Activated CD4-positive, alpha-beta T cell treated with anti-CD3 and anti-CD28 coated beads, Interleukin-2, amount 10 ng/mL, durations not matched to agents 24 days and 14 days (primary cell): Measurements from ENCODE around the gene GLS. TPM values are rescaled to one million over a fixed set of nuclear protein-coding genes. Genes with fewer than 3 reads are reported as not detected.
A peak's percentile ranks its signal among the peaks of the same experiment; 100 is the strongest.

ENCODE experiments used
- DNase-seq: peaks from one replicate; pipeline ENCODE4 v3.0.0; 2022
- H3K27ac Mint-ChIP-seq: one replicate; pipeline ENCODE4 v1.8.0; 2022; ENCODE audit warnings: mild to moderate bottlenecking, mixed read lengths
- H3K27me3 Mint-ChIP-seq: one replicate; pipeline ENCODE4 v1.8.0; 2022; ENCODE audit warnings: mixed read lengths
- H3K36me3 Mint-ChIP-seq: one replicate; pipeline ENCODE4 v1.8.0; 2022; ENCODE audit warnings: low read depth, mild to moderate bottlenecking, mixed read lengths
- H3K4me1 Mint-ChIP-seq: one replicate; pipeline ENCODE4 v1.8.0; 2021; ENCODE audit warnings: mixed read lengths
- H3K4me3 Mint-ChIP-seq: one replicate; pipeline ENCODE4 v1.8.0; 2022; ENCODE audit warnings: mild to moderate bottlenecking, moderate library complexity, mixed read lengths
- H3K9me3 Mint-ChIP-seq: one replicate; pipeline ENCODE4 v1.8.0; 2021; ENCODE audit warnings: mixed read lengths
- intact Hi-C: fragments of 100-400 bp; cut with micrococcal nuclease; formaldehyde crosslinking; loops from one replicate; pipeline ENCODE4 v1.15.1; 2023
- total RNA-seq: library from RNA; stranded (reverse); gene quantifications from 2 replicates; pipeline ENCODE4 v1.2.3, GENCODE V29; 2022

GLS gene
- total RNA-seq, 1 donor from 2014 or later, result 266 TPM

DNA sequence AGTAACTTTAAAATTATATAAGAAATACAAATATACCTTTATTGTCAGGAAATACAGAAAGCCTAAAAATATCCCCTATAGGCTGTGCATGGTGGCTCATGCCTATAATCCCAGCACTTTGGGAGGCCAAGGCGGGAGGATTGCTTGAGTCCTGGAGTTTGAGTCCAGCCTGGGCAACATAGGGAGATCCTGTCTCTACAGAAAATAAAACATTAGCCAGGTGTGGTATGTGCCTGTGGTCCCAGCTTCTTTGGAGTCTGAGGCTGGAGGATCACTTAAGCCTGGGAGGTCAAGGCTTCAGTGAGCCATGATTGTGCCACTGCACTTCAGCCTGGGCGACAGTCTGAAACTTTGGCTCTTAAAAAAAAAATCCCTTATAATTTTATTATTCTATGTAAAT is 29.1 kb downstream of the GLS start:
- Mint-ChIP-seq H3K36me3 (peaks cover 50% of the 10 kb centered on the region), H3K4me3 (no peak overlapping the region), H3K27me3 (no peaks in the 10 kb centered on the region), H3K9me3 (no peaks in the 10 kb centered on the region), H3K27ac (no peak overlapping the region), H3K4me1 (peaks cover 16% of the 10 kb centered on the region)
- intact Hi-C loops, result loop anchor here (2.0 to 5.0 kb wide), 6 partner anchors 38 to 117 kb away; partner anchors contain the start of gene STAT1
- DNase-seq, result no peak

DNA sequence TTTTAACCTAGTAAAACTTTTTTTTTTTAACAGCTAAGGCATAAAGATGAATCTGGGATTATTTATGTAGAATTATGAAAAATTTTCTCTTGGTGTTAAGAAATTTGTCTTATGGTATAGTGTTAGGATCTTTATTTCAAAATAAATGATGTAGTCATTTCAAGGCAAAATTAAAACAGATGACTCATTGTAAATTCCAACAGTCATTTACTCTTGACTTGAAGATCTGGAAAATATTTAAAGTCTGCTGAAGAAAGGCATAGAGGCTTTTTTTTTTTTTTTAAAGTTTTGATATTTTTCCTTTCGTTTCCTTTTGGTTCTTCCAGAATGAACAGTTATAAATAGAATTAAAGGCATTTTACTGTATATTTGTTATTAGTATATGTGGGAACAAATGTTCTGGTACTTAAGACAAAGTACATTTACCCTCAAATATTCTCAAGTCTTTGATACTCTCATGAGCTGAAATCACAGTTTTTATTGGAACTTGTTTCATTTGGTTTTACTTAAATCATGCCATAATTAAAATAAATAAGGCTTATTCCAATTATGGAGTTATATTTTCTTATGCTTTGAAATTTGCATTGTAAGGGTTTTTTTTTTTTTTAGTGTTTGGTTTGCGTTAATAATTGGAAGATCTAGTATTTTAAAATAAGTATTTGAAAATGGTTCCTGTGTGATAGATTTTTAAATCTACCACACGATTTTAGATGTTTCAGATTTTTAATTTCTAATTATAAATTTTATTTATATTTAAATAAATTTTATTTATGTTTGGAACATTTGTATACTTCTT is 29.9 kb downstream of the GLS start:
- Mint-ChIP-seq H3K27me3 (no peaks in the 10 kb centered on the region), H3K4me1 (peaks cover 18% of the 10 kb centered on the region), H3K27ac (peak overlapping the region; percentile 41), H3K36me3 (peaks cover 50% of the 10 kb centered on the region), H3K4me3 (no peak overlapping the region), H3K9me3 (no peaks in the 10 kb centered on the region)
- intact Hi-C loops, result loop anchor here (2.0 to 5.0 kb wide), 5 partner anchors 37 to 118 kb away; partner anchors contain the start of gene STAT1
- no peak for DNase-seq

GRCh38 chr2:190911813-190912212 is 31.2 kb downstream of the GLS start:
- Mint-ChIP-seq H3K27me3 (no peaks in the 10 kb centered on the region), H3K4me3 (peak overlapping the region; percentile 9), H3K4me1 (peaks cover 25% of the 10 kb centered on the region), H3K9me3 (no peaks in the 10 kb centered on the region), H3K36me3 (peaks cover 53% of the 10 kb centered on the region), H3K27ac (peak overlapping the region; percentile 74)
- DNase-seq, result no peak
- intact Hi-C loops, result loop anchor here (2.0 to 5.0 kb wide), 6 partner anchors 29 to 120 kb away; partner anchors contain the start of gene STAT1

DNA sequence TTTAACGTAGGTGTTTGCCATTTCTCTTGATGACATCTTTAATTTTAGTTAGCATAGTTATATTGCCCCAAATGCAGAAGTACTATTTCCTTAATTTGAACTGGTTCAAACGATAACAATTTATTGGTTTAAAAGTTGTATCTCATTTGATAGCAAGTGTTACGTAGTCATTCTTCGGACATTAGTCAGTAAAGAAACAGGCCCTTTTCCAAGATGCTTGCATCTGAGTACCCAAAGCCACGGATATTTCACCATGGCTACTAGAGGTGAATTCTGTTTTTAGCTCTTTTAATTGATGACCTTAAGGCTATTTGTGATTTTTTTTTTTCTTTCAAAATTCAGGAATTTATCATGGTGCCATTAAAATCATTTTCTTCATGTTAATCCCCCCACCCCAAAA is 32.1 kb downstream of the GLS start:
- Mint-ChIP-seq H3K4me1 (peaks cover 31% of the 10 kb centered on the region), H3K9me3 (peaks cover 5% of the 10 kb centered on the region), H3K4me3 (no peak overlapping the region), H3K27ac (no peak overlapping the region), H3K36me3 (peaks cover 57% of the 10 kb centered on the region), H3K27me3 (no peaks in the 10 kb centered on the region)
- intact Hi-C loops, result loop anchor here (2.0 to 5.0 kb wide), 5 partner anchors 30 to 120 kb away; partner anchors contain the start of gene STAT1
- DNase-seq, result no peak

GRCh38 chr2:190913725-190914124 is 33.1 kb downstream of the GLS start:
- Mint-ChIP-seq H3K9me3 (peaks cover 8% of the 10 kb centered on the region), H3K4me1 (peaks cover 39% of the 10 kb centered on the region), H3K27me3 (no peaks in the 10 kb centered on the region), H3K4me3 (no peak overlapping the region), H3K36me3 (peaks cover 62% of the 10 kb centered on the region), H3K27ac (no peak overlapping the region)
- intact Hi-C loops, result loop anchor here (2.0 to 5.0 kb wide), 5 partner anchors 31 to 121 kb away; partner anchors contain the start of gene STAT1
- no peak for DNase-seq

- Mint-ChIP-seq H3K27me3 (no peaks in the 10 kb centered on the region), H3K36me3 (peaks cover 55% of the 10 kb centered on the region), H3K27ac (peak overlapping the region; percentile 69), H3K9me3 (peaks cover 10% of the 10 kb centered on the region), H3K4me1 (peaks cover 36% of the 10 kb centered on the region), H3K4me3 (no peak overlapping the region)
- peak; percentile 68 for DNase-seq
- intact Hi-C loops, result no loop called here
Observed at GRCh38 chr2:190916829-190917228, 36.2 kb downstream of the GLS start.

DNA sequence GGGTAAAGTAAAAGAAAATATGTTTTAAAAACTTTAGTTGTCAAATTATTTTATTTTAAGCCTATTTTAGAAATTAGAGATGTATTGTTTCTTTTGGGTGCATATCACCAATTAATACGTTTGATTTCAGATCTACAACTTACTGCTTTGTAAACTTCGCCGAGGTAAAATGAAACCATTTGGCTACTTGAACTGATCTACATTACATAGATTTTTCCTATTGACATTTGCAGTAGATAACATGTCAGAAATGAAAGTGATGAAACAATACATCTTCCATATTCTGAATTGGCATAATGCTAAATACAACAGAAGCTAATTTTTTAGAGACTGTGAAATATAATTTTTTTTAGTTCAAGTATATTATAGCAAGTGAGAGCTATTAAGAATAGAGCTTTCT is 39.5 kb downstream of the GLS start:
- Mint-ChIP-seq H3K4me1 (peaks cover 37% of the 10 kb centered on the region), H3K4me3 (no peak overlapping the region), H3K27ac (no peak overlapping the region), H3K9me3 (peaks cover 10% of the 10 kb centered on the region), H3K36me3 (peaks cover 60% of the 10 kb centered on the region), H3K27me3 (no peaks in the 10 kb centered on the region)
- intact Hi-C loops, result no loop called here
- DNase-seq, result no peak

- H3K9me3 Mint-ChIP-seq, result peaks cover 6% of the 10 kb centered on the region
- DNase-seq, result no peak
- H3K27ac Mint-ChIP-seq, result no peak overlapping the region
- peaks cover 56% of the 10 kb centered on the region for H3K36me3 Mint-ChIP-seq
- no peaks in the 10 kb centered on the region for H3K27me3 Mint-ChIP-seq
- H3K4me1 Mint-ChIP-seq, result peaks cover 26% of the 10 kb centered on the region
- intact Hi-C loops, result no loop called here
- no peak overlapping the region for H3K4me3 Mint-ChIP-seq
Observed at GRCh38 chr2:190922376-190922775, 41.8 kb downstream of the GLS start.

DNA sequence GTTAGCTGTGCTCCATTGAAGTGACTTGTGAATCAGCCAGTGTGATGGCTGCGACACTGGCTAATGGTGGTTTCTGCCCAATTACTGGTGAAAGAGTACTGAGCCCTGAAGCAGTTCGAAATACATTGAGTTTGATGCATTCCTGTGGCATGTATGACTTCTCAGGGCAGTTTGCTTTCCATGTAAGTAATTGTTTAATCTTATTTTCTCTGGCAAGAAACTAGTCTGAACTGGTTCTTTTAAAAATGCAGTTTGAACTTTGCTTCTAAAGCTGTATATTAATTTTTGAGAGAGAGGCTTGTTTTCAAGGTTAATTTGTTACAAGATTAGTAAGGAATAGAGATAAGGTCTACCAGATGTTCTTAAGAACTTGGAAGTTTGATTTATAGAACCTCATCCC is 46.7 kb downstream of the GLS start:
- intact Hi-C loops, result no loop called here
- H3K36me3 Mint-ChIP-seq, result peaks cover 53% of the 10 kb centered on the region
- H3K27me3 Mint-ChIP-seq, result no peaks in the 10 kb centered on the region
- H3K4me3 Mint-ChIP-seq, result no peak overlapping the region
- H3K27ac Mint-ChIP-seq, result no peak overlapping the region
- H3K4me1 Mint-ChIP-seq, result peaks cover 14% of the 10 kb centered on the region
- no peak for DNase-seq
- no peaks in the 10 kb centered on the region for H3K9me3 Mint-ChIP-seq

GRCh38 chr2:190929919-190930318 is 49.3 kb downstream of the GLS start:
- peaks cover 10% of the 10 kb centered on the region for H3K4me1 Mint-ChIP-seq
- no peaks in the 10 kb centered on the region for H3K9me3 Mint-ChIP-seq
- no peak overlapping the region for H3K4me3 Mint-ChIP-seq
- DNase-seq, result no peak
- peaks cover 44% of the 10 kb centered on the region for H3K36me3 Mint-ChIP-seq
- no peak overlapping the region for H3K27ac Mint-ChIP-seq
- intact Hi-C loops, result loop anchor here (5.0 kb wide), 1 partner anchor 42 kb away; no protein-coding TSS in a partner anchor
- no peaks in the 10 kb centered on the region for H3K27me3 Mint-ChIP-seq

DNA sequence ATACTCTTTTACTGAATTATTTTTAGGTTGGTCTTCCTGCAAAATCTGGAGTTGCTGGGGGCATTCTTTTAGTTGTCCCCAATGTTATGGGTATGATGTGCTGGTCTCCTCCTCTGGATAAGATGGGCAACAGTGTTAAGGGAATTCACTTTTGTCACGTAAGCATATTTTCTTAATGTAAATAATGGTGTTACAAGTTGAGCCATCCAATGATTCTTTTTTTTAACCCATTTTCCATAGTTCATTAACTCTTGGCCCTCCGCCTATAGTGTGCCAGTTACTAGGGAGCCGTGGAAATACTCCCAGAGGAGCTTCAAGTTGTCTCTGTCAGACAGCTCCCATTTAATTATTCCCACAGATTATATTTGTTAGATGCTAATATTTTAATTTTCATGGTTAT is 49.8 kb downstream of the GLS start:
- no peak for DNase-seq
- H3K27me3 Mint-ChIP-seq, result no peaks in the 10 kb centered on the region
- H3K27ac Mint-ChIP-seq, result no peak overlapping the region

DNA sequence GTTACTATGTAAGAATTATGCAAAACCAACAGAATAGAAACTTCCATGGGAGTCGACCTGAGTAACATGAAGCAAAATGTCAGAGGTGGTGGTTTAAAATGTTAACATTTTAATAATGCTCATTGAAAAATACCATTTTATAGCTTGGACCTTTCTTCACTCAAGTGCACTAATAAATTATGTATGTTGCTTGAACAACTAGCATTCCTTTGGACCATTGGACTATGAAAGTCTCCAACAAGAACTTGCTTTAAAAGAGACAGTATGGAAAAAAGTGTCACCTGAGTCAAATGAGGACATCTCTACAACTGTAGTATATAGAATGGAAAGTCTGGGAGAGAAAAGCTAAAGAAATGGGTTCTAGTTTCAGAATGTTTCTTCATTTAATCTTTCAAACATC is 51.9 kb downstream of the GLS start:
- intact Hi-C loops, result loop anchor here (5.0 kb wide), 1 partner anchor 40 kb away; no protein-coding TSS in a partner anchor

More for the DNA sequence above, 49.8 kb downstream of the GLS start:
- Mint-ChIP-seq H3K36me3 (peaks cover 42% of the 10 kb centered on the region), H3K4me3 (no peak overlapping the region), H3K4me1 (peaks cover 10% of the 10 kb centered on the region), H3K9me3 (no peaks in the 10 kb centered on the region)
- intact Hi-C loops, result loop anchor here (5.0 kb wide), 1 partner anchor 42 kb away; no protein-coding TSS in a partner anchor

DNA sequence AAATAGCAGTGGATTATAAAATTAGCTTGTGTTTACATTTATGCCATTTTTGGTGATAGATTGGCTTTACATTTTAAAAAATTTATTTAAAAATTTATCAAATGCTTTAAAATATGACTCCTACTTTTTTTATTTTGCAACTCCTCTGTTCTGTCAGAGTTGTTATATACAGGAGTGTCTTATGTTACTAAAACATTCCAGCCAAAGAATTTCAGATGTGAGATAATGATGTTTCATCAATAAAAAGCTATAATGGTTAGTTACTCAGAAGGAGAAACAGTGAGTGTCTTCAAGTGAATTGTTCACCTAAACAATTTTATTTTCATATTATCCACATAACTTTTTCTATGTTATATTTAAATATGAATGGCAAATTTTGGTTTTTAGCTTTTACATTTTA is 52.7 kb downstream of the GLS start:
- Mint-ChIP-seq H3K36me3 (peaks cover 31% of the 10 kb centered on the region), H3K27me3 (no peaks in the 10 kb centered on the region), H3K4me1 (peaks cover 7% of the 10 kb centered on the region), H3K27ac (no peak overlapping the region), H3K9me3 (no peaks in the 10 kb centered on the region), H3K4me3 (no peak overlapping the region)
- intact Hi-C loops, result loop anchor here (5.0 kb wide), 1 partner anchor 39 kb away; no protein-coding TSS in a partner anchor
- DNase-seq, result no peak

More for the DNA sequence above, 51.9 kb downstream of the GLS start:
- H3K4me1 Mint-ChIP-seq, result peaks cover 7% of the 10 kb centered on the region
- H3K27ac Mint-ChIP-seq, result peak overlapping the region; percentile 62
- no peaks in the 10 kb centered on the region for H3K27me3 Mint-ChIP-seq
- DNase-seq, result no peak
- H3K4me3 Mint-ChIP-seq, result no peak overlapping the region
- no peaks in the 10 kb centered on the region for H3K9me3 Mint-ChIP-seq
- H3K36me3 Mint-ChIP-seq, result peaks cover 33% of the 10 kb centered on the region

DNA sequence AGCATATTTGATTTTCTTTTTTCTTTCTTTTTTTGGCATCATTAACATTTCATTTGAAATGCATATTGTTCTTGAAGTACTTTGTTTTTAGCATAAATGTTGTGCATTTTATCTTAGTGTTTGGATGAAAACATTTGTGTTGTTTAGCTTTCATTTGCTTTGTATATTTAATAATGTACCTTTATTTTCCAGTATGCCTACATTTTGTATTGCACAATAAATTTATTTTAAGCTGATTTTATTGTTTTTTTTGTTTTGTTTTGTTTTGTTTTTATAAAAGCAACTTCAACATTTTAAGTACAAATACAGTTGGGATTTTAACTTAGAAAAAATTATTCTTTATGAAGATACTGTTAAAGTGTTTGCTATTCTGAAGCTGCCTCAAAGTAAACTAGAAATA is 54.4 kb downstream of the GLS start:
- DNase-seq, result no peak
- Mint-ChIP-seq H3K4me1 (peaks cover 6% of the 10 kb centered on the region), H3K9me3 (no peaks in the 10 kb centered on the region), H3K4me3 (no peak overlapping the region), H3K27me3 (no peaks in the 10 kb centered on the region), H3K36me3 (peaks cover 26% of the 10 kb centered on the region), H3K27ac (no peak overlapping the region)
- intact Hi-C loops, result loop anchor here (5.0 kb wide), 1 partner anchor 48 kb away; no protein-coding TSS in a partner anchor
